Measurements from ENCODE around the gene KMT5C.
A peak's percentile ranks its signal among the peaks of the same experiment; 100 is the strongest.

Gene KMT5C

DNA sequence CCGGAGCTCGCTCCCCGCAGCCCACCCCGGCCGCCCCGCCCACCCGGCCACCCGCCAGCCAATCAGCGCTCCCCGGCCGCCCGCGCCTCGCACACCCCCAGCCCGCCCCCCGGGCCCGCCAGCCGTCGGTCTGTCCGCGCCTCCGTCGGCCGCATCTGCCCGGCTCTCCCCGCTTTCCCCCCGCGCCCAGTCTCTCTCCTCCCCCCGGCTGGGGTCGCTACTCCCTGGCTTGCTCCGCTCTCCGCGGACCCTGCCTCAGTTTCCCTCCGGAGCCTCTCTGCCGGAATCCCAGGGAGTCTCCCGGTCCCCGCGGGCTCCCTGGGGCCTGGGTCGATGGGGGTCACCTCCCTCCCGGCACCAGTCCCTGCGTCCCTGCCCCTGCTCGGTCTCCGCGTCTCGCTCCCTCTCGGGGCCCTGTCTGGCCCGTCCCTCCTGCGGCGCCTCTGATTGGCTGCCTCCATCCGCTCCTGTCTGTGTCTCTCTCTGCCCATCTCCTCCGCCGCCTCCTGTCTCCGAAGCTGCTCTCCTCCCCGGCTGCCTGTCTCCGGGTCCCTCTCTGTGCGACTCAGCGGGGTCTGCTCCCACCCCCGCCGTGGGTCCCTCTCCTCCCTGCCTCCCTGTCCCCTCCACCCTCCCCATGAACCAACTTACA lies 30.1 kb downstream of the KMT5C start:
- DNase-seq: peak in 1 of 2 donors; percentile 49

DNA sequence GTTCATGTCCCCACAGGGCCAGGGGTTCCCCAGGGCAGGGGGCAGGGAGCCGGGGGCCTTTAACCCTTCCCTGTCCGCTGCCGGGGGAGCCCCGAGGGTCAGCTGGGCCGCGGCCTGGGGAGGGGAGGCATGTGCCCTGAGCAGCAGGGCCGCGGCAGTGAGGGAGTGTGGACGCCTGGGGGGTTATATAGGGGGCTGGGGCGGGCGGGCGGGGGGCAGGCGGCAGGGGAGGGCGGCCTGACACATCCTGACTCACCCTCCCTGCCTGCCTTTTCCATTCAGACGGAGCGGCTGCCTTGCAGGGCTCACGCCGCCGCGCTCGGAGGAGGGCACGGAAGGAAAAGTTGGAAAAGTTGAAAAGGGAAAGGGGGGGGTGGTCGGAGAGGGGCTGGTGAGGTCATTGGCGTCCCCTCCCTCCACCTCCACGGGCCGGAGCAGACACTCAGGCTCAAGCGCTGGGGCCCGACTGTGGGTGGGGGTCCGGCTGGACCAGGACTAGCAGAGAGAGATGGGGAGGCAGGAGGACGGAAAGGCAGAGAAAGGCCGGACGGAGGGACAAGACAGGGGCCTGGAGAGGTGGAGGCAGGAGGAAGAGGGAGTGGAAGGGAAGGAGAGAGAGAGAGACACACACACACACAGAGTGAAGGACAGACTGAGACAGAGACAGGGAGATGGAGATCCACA lies 30.8 kb downstream of the KMT5C start, which contains the start of gene IL11:
IL11 (minus strand) TSS at position 159 of the 684 bp plus-strand sequence; CDS start at position 6, 153 bp downstream.
- no peak for DNase-seq

GRCh38 chr19:55372316-55373081 lies 32.8 kb downstream of the KMT5C start:
- no peak for DNase-seq

DNA sequence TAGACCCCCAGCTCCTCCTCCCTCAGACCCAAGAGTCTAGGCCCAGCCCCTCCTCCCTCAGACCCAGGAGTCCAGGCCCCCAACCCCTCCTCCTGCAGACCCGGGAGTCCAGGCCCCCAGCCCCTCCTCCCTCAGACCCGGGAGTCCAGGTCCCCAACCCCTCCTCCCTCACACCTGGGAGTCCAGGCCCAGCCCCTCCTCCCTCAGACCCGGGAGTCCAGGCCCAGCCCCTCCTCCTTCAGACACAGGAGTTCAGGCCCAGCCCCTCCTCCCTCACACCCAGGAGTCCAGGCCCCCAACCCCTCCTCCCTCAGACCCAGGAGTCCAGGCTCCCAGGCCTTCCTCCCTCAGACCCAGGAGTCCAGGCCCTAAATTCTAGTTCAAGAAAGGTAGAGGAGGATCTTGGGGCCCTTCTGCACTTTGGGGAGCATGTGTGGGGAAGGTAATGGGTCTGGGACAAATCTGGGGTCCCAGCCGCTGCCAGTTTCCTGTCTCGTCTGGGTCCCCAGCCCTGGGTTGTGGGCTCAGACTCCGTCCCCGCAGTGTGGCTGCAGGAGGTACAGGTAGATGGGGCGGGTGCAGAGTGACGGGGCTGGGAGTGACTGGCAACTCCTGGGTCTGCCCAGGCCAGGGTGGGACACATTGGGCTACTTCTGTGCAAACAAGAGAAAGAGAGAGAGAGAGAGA lies 33.8 kb downstream of the KMT5C start:
- DNase-seq: no peak

GRCh38 chr19:55373993-55374757 lies 34.5 kb downstream of the KMT5C start:
- DNase-seq: no peak

- no peak for DNase-seq
Measured at GRCh38 chr19:55376241-55376933, 36.7 kb downstream of the KMT5C start, which contains the start of gene TMEM190. Gene TMEM190 (plus strand): TSS chr19:55376826. CDS start chr19:55376854, 28 bp downstream.

- no peak for DNase-seq
Measured at GRCh38 chr19:55377356-55378131, 37.9 kb downstream of the KMT5C start.

DNA sequence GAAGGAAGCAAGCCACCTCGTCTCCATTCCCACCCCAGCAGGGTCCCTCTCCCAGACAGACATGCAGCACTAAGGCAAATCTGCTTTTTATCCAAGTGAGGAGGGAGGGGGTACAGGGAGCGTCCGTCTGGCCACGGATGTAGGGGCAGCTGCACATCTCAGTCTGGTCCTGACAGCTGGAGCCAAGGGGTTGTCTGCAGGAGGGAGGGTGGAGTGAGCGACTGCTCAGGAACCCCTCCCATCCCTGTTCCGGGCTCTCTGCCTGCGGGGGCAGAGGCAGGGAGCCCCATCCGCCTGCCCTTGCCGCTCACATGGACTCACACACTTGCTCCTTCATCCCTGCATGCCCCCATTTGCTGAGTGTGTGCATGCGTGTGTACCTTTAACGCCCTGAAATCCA lies 39.5 kb downstream of the KMT5C start:
- DNase-seq: no peak

GRCh38 chr19:55382013-55382412 lies 42.3 kb downstream of the KMT5C start:
- no peak for DNase-seq

- no peak for DNase-seq
Measured at GRCh38 chr19:55382522-55383054, 42.9 kb downstream of the KMT5C start.

DNA sequence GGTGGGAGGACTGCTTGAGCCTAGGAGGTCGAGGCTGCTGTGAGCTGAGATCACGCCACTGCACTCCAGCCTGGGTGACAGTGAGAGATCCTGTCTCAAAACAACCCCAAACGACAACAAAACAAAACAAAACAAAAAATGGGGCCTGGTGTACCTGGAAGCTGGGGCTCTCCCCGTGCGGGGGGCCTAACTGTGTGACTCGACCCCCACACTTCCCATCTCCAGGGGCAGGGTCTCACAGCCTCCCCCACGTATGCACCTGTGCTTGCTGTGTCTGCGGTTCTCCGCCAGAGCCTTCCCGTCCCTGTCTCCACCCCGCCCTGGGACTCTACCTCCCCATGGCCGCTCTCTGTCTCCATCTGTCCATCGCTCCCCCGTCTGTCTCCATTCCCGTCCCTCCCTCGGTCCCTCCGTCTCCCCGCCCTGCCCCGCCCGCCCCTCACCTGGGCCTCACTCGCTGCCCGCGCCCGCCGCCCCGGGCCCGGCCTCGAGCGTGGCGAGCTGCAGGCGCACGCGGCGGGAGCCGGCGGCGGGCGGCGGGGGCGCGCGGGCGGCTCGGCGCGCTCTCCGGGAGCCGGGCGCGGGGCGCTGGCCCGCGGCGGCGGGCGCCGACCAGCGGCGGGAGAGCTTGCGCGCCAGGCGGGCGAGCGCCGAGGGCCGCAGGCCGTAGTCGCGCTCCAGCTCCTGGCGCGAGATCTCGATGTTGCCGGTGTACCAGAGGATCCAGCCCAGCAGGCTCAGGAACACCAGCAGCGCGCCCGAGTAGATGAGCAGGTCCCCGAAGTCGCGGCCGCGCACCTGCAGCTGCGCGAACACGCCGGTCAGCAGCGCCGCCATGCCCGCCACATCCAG lies 43.8 kb downstream of the KMT5C start:
- DNase-seq: peak; percentile 60 to 62

DNA sequence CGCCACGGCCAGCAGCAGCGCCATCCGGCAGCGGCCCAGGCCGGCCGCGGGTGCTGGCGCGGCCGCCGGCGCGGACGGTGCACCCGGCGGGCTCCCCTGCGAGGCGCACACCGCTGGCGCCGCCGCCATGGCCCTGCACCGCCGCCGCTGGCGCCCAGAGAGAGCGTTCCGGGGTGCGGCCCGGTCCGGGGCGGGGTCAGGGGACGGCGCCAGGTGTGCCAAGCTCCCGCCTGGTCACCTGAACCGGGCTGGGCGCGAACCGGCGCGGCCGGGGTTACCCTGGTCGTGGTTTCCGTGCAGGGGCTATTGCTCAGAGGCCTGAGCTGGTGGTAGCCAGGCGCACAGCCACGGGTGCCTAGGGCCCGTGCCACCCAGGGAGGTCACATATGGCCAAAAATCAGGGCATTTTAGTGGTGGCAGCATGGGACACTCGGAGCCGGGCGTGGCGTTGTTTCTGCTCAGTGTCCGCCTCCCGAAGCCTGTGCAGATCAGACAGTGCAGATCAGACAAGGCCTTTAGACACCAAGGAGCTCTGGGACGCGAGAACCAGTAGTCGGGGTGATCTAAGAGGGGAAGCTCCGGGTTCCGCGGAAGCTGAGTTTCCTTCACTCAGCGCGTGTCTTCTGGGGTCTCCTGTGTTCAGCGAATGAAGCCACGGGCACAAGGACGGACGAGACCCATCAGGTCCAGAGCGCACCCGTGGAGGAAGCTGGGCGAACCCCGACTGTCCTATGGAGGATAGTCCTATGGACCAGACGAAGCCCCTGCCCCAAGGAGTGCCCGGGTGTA lies 44.6 kb downstream of the KMT5C start, which contains the start of gene TMEM238:
TMEM238 (minus strand) TSS at position 162 of the 789 bp plus-strand sequence; CDS start at position 129, 33 bp downstream.
- peak; percentile 51 to 61 for DNase-seq

DNA sequence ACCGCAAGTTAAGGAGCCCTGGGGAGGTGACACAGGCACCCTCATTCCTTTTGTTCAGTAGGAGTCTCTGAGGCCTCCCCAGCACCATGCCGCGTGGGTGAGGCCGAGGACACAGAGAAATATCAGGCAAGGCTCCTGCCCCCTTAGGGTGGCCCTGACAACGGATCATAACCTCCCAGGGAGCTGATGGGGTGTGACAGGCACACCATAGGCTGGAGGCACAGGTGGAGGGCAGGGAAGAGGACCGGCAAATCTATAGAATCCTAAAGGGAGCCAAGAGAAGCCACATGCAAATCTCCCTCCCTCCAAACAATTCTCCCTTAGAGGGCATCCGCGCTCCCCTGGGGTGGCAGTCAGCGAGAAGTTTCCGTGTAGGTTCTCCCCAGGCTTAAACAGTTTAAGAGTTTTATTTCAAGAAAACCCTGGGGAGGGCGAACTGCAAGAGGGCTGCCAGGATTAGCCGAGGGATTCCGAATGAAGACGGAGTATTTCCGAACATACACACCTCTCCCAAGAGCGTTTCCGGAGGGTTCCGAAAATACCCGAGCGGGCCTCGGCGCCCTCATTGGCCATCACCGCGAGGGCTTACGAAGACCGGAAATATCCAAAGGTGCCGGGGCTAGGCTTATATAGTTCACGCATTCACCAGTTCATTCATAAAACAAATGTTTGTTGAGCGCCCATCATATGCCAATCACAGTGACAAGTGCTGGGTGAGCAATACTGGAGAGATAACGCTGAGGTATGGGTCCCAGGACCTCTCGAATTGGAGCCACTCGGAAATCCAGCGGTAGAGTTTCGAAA lies 45.4 kb downstream of the KMT5C start:
- DNase-seq: peak; percentile 97

DNA sequence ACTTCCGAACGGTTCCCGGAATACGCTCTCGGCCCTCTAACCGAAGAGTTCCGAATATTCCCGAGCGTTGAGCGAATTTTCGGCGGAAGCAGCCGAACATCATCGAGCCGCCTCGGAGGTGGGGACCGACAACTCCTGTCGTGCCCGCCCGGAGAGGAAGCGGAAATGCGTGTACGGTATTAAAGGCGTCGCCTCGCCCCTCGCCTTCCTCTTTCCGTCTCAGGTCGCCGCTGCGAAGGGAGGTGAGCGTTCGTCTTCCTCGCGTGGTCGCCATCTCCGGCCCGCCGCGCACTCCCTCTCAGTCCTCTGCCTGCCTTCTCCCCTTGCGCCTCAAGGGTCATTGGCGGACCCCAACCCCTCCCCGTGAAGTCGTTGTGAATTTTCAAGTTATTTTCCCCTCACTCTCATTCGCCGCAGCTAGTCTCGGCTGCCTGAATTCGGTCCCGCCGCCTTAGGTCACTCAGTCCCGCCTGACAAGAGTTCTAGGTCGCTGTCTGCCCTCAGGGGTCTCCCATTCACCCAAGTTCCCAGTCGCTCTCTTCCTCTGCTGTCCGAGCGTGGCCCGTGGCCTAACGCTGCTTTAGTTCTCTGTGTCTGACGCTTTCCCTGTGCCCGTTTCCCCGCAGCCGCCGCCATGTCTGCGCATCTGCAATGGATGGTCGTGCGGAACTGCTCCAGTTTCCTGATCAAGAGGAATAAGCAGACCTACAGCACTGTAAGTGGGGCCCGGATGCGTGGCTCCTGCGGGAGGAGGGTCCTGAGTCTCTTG lies 46.2 kb downstream of the KMT5C start, which contains the start of gene RPL28:
RPL28 (plus strand) TSS at position 209 of the 769 bp plus-strand sequence; CDS start at position 635, 426 bp downstream.
- peak; percentile 97 to 98 for DNase-seq

GRCh38 chr19:55386493-55386971 lies 46.9 kb downstream of the KMT5C start:
- DNase-seq: peak; percentile 35 to 59

- DNase-seq: no peak
Measured at GRCh38 chr19:55387736-55388497, 48.2 kb downstream of the KMT5C start.

All from stimulated activated CD4-positive, alpha-beta T cell treated with anti-CD3 and anti-CD28 coated beads, Interleukin-2, amount 100 ng/mL, for 24 hours (primary cell).